Neural cell (in vitro differentiated cells): Measurements from ENCODE around the gene ZDHHC4. TPM values are rescaled to one million over a fixed set of nuclear protein-coding genes. Genes with fewer than 3 reads are reported as not detected.

ENCODE experiments used
- H2AFZ ChIP-seq: fragments of 200-600, 300-800 bp; sonication (generic), shearing (Covaris generic); 2 replicates; pipeline ENCODE4 v1.6.0; 2014; ENCODE audit warnings: low read depth, mild to moderate bottlenecking, antibody characterized with exemption, low read length, moderate library complexity
- H3F3A ChIP-seq: fragments of 200-600 bp; shearing (Covaris generic); 2 replicates; pipeline ENCODE4 v1.6.1; 2016; ENCODE audit warnings: mild to moderate bottlenecking, moderate library complexity, mixed read lengths, antibody characterized with exemption, low read length; ENCODE audit not compliant: insufficient read depth, poor library complexity, severe bottlenecking
- H3K27ac ChIP-seq: fragments of 200-600, 300-800 bp; sonication (generic), shearing (Covaris generic); 2 replicates; pipeline ENCODE4 v1.5.1; 2014; ENCODE audit warnings: mild to moderate bottlenecking, low read length, moderate library complexity
- H3K27me3 ChIP-seq: fragments of 300-800, 200-600 bp; sonication (generic), shearing (Covaris generic); 2 replicates; pipeline ENCODE4 v1.6.0; 2014; ENCODE audit warnings: mild to moderate bottlenecking, low read depth, low read length, moderate library complexity; ENCODE audit not compliant: insufficient read depth
- H3K36me3 ChIP-seq: fragments of 300-800, 200-600 bp; sonication (generic), shearing (Covaris generic); 2 replicates; pipeline ENCODE4 v1.5.1; 2014; ENCODE audit warnings: mild to moderate bottlenecking, antibody characterized with exemption, low read length, moderate library complexity; ENCODE audit not compliant: insufficient read depth
- H3K4me2 ChIP-seq: fragments of 300-800, 200-600 bp; sonication (generic), shearing (Covaris generic); 2 replicates; pipeline ENCODE4 v1.6.0; 2014; ENCODE audit warnings: mild to moderate bottlenecking, low read length
- H3K4me3 ChIP-seq: fragments of 300-800, 200-600 bp; sonication (generic), shearing (Covaris generic); 2 replicates; pipeline ENCODE4 v1.5.1; 2014; ENCODE audit warnings: mild to moderate bottlenecking, low read length, moderate library complexity
- H3K79me2 ChIP-seq: fragments of 200-600 bp; shearing (Covaris generic); replicated peaks from 2 replicates; pipeline ENCODE4 v1.6.0; 2014; ENCODE audit warnings: mild to moderate bottlenecking, low read length, moderate library complexity; ENCODE audit not compliant: insufficient read depth
- H3K9ac ChIP-seq: fragments of 300-800, 200-600 bp; sonication (generic), shearing (Covaris generic); 2 replicates; pipeline ENCODE4 v1.6.1; 2016; ENCODE audit warnings: mild to moderate bottlenecking, low read length, mixed read lengths
- H3K9me2 ChIP-seq: fragments of 200-600 bp; shearing (Covaris generic); 2 replicates; pipeline ENCODE4 v1.6.1; 2016; ENCODE audit warnings: mild to moderate bottlenecking, low read length, mixed read lengths; ENCODE audit not compliant: insufficient read depth
- H3K9me3 ChIP-seq: fragments of 200-600, 300-800 bp; sonication (generic), shearing (Covaris generic); 2 replicates; pipeline ENCODE4 v1.6.1; 2016; ENCODE audit warnings: mild to moderate bottlenecking, mixed run types, low read length, moderate library complexity, mixed read lengths
- H4K20me1 ChIP-seq: fragments of 200-600 bp; shearing (Covaris generic); 2 replicates; pipeline ENCODE4 v1.6.1; 2016; ENCODE audit warnings: mild to moderate bottlenecking, mixed run types; ENCODE audit not compliant: insufficient read depth
- EP300 ChIP-seq: fragments of 450-650 bp; conservative IDR thresholded peaks from 2 replicates; pipeline ENCODE4 v1.6.1; 2014; ENCODE audit warnings: antibody characterized with exemption, mild to moderate bottlenecking, moderate library complexity; ENCODE audit not compliant: poor library complexity, severe bottlenecking
- EZH2 ChIP-seq: fragments of 200-600, 300-800 bp; shearing (Covaris generic), sonication (generic); IDR thresholded peaks from 2 replicates; pipeline ENCODE4 v1.6.1; 2014; ENCODE audit warnings: antibody characterized with exemption, low read length, borderline replicate concordance, mild to moderate bottlenecking; ENCODE audit not compliant: insufficient read depth, poor library complexity, severe bottlenecking
- MXI1 ChIP-seq: fragments of 450-650 bp; conservative IDR thresholded peaks from 2 replicates; pipeline ENCODE4 v1.6.1; 2014; ENCODE audit warnings: antibody characterized with exemption, mild to moderate bottlenecking; ENCODE audit not compliant: poor library complexity, severe bottlenecking
- POLR2AphosphoS5 ChIP-seq: IDR thresholded peaks from 2 replicates; pipeline ENCODE4 v1.6.1; 2012
- RAD21 ChIP-seq: fragments of 450-650 bp; conservative IDR thresholded peaks from 2 replicates; pipeline ENCODE4 v1.6.1; 2014; ENCODE audit warnings: antibody characterized with exemption, mild to moderate bottlenecking, moderate library complexity
- REST ChIP-seq: IDR thresholded peaks from 2 replicates; pipeline ENCODE4 v1.6.1; 2012; ENCODE audit warnings: borderline replicate concordance
- SMC3 ChIP-seq: fragments of 450-650 bp; conservative IDR thresholded peaks from 2 replicates; pipeline ENCODE4 v1.6.1; 2014; ENCODE audit warnings: antibody characterized with exemption, mild to moderate bottlenecking, moderate library complexity; ENCODE audit not compliant: poor library complexity
- TAF1 ChIP-seq: IDR thresholded peaks from 2 replicates; pipeline ENCODE4 v1.6.1; 2012; ENCODE audit warnings: low read depth
- polyA plus RNA-seq: library from polyadenylated mRNA; depleted of rRNA; stranded (reverse); fragments of >200 nt; gene quantifications from 2 replicates; pipeline ENCODE4 v1.2.3, GENCODE V29; 2014
- TF ChIP-seq, protein P1 (sequence below): fragments of 450-650 bp; IDR thresholded peaks from 2 replicates; pipeline ENCODE4 v1.5.1; 2014; ENCODE audit warnings: antibody characterized with exemption, mild to moderate bottlenecking, moderate library complexity; ENCODE audit not compliant: poor library complexity, severe bottlenecking

Gene ZDHHC4
- polyA plus RNA-seq, 1 donor from 2014 or later, result 52.2 TPM

- Histone ChIP-seq H3K4me3 (no peak overlapping the region), H3K9ac (no peak overlapping the region), H2AFZ (no peak overlapping the region), H3K9me3 (no peaks in the 10 kb centered on the region), H4K20me1 (no peaks in the 10 kb centered on the region), H3K4me2 (no peak overlapping the region), H3K27ac (no peak overlapping the region), H3F3A (no peaks in the 10 kb centered on the region), H3K36me3 (no peaks in the 10 kb centered on the region), H3K27me3 (no peaks in the 10 kb centered on the region), H3K9me2 (no peaks in the 10 kb centered on the region), H3K79me2 (no peaks in the 10 kb centered on the region)
- no peak for TF ChIP-seq SMC3
- TF ChIP-seq EP300, result no peak
- TF ChIP-seq TAF1, result no peak
- TF ChIP-seq POLR2AphosphoS5, result no peak
- TF ChIP-seq EZH2, result no peak
- no peak for TF ChIP-seq MXI1
- TF ChIP-seq RAD21, result no peak
Measured at GRCh38 chr7:6571160-6571779, 6.0 kb upstream of the ZDHHC4 start.

DNA sequence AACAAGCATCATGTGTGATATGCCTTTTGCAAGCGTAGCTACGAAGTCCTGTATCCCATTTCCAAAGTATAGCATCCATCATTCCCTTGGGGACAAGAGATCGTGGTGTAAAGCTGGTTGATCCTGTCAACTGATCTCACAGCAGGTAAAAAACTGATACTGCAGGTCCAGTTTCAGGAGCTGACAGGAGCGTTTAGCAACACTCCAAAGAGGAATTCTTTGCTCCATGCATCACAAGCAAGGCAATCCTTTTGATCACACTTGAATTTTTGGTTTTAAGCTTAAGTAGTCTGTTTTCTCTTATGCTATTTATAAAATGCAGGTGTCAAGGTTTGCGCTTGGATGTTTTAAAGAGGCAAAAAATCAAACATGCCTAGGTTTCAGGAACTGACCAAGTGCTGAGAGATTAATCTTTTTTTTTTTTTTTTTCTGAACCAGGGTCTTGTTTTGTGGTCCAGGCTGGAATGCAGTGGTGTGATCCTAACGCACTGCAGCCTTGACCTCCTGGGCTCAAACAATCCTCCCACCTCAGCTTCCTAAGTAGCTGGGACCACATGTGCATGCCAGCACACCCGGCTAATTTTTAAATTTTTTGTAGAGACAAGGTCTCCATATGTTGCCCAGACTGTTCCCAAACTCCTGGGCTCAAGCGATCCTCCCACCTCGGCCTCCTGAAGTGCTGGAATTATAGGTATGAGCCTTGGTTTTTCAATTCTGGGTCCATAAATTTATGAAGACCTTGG lies 1.8 kb upstream of the ZDHHC4 start:
- Histone ChIP-seq H3K4me2 (no peak overlapping the region), H3K9me3 (no peaks in the 10 kb centered on the region), H4K20me1 (no peaks in the 10 kb centered on the region), H3K4me3 (no peak overlapping the region), H3K79me2 (no peaks in the 10 kb centered on the region), H3K9me2 (no peaks in the 10 kb centered on the region), H3K27ac (no peak overlapping the region), H3F3A (no peaks in the 10 kb centered on the region), H3K36me3 (no peaks in the 10 kb centered on the region), H2AFZ (no peak overlapping the region), H3K9ac (no peak overlapping the region), H3K27me3 (no peaks in the 10 kb centered on the region)
- TF ChIP-seq MXI1 (no peak), POLR2AphosphoS5 (no peak), SMC3 (no peak), REST (no peak), RAD21 (no peak), TAF1 (no peak), EZH2 (no peak), EP300 (no peak)
- TF ChIP-seq, protein P1, sequence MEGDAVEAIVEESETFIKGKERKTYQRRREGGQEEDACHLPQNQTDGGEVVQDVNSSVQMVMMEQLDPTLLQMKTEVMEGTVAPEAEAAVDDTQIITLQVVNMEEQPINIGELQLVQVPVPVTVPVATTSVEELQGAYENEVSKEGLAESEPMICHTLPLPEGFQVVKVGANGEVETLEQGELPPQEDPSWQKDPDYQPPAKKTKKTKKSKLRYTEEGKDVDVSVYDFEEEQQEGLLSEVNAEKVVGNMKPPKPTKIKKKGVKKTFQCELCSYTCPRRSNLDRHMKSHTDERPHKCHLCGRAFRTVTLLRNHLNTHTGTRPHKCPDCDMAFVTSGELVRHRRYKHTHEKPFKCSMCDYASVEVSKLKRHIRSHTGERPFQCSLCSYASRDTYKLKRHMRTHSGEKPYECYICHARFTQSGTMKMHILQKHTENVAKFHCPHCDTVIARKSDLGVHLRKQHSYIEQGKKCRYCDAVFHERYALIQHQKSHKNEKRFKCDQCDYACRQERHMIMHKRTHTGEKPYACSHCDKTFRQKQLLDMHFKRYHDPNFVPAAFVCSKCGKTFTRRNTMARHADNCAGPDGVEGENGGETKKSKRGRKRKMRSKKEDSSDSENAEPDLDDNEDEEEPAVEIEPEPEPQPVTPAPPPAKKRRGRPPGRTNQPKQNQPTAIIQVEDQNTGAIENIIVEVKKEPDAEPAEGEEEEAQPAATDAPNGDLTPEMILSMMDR, result no peak
